NCI-H1436 treated with DMSO at 0.1 percent for 48 hours (cell line): ENCODE results near the gene ZAR1L.

Experiments
- DNase-seq: peaks from one replicate; lab custom pipeline; 2025; lab: John Stamatoyannopoulos, UW

The ZAR1L gene

DNA sequence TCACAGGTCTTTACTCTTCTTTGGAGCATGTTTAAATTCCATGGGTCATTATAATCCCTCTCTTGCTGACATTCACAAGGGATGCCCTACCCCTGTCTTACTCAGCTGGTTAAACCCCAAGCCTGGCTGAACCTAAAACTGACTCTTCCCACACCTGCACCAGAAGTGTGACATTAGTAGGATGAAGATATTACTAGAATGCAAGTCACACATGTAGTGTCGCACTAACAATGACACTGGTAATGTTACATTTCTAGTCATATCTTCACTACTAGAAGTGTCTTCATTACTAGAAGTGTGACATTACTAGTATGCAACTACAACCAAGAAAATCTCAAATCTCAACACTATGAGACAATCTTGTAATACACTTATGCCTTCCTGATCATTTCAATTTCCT is 14.2 kb downstream of the ZAR1L start:
- no peak for DNase-seq

DNA sequence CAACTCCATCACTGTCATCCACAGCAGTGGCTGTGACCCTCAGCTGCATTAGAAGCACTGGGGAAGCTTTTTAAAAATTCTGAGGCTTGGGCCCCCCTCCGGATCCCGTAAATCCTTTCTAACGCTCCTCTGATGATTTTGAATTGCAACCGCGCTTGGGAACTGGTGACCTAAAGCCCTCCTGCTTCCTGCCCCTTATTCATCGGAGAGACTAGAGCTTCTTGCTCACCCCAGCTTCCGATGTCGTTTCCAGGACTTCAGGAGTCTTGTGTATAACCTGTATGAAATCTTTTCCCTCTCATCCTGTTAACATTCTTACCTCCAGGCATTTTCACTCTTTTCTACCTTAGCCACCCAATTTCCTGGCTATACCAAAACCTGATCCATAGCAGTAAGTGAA is 14.8 kb downstream of the ZAR1L start:
- DNase-seq: no peak

DNA sequence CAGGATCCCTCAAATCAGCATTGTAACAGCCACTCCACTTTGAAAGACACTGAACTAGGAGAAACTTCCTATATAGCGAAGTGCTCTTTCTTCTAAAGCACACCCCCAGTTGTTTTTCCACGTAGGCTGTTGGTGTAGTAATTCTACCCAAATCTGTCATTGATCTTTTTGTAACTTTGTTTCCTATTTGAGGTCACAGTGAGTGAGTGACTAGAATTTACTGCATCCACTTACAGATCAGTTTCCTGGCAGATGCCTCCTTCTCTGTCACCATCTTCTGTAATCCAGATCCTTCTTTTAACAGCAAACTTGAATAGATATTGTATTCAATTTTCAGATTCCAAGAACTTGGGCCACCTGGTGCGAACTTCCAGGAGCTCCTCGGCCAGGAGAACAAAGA is 15.3 kb downstream of the ZAR1L start:
- no peak for DNase-seq

DNA sequence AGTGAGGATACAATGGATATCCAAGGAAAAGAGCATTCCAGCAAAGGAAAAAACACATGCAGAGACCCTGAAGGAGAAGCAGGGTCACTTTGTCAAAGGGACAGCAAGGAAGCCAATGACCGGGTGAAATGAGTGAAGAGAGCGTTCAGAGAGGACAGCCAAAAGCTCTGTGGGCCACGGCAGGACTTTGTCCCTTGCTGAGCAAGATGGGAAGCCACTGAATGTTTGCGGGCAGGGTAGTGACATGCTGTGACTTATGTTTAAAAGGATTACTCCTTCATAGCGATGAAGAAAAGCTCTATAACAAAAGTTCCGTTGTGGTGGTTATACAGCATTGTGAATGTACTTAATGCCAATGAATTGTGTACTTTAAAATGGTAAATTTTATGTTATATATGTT is 16.5 kb downstream of the ZAR1L start:
- no peak for DNase-seq

DNA sequence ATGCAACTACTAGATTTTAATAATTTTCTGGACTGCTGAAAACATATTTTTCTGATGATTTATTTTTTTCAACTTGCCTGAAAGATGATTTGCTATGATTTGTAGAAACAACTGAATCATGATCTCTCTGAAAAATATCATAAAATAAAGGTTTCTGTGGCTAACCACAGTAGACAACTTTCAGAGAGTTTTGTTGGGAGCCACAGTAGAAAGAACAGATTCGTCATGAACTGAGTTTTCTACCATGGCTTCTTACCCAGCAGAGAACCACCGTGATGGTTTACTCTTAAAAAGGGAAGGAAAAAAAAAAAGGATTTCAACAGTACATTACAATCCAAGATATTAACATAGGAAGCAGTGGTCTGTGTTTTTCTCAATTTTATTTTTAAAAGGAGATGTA is 18.0 kb downstream of the ZAR1L start:
- DNase-seq: no peak

DNA sequence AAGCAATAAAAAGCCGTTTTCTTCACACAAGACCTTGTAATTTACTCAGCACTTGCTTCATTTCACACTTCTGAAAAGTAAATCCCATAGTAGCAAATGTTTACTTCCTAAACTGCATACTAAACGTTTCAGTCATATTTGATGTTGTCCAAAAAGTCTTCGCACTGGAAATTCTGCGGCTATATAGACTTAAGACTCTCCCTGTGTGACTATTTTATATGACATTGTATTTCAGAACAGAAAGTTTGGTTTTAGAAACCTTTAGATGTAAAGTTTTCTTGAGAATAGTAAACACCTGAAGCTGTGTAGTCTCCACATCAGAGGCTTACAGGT is 29.6 kb downstream of the ZAR1L start:
- DNase-seq: no peak

DNA sequence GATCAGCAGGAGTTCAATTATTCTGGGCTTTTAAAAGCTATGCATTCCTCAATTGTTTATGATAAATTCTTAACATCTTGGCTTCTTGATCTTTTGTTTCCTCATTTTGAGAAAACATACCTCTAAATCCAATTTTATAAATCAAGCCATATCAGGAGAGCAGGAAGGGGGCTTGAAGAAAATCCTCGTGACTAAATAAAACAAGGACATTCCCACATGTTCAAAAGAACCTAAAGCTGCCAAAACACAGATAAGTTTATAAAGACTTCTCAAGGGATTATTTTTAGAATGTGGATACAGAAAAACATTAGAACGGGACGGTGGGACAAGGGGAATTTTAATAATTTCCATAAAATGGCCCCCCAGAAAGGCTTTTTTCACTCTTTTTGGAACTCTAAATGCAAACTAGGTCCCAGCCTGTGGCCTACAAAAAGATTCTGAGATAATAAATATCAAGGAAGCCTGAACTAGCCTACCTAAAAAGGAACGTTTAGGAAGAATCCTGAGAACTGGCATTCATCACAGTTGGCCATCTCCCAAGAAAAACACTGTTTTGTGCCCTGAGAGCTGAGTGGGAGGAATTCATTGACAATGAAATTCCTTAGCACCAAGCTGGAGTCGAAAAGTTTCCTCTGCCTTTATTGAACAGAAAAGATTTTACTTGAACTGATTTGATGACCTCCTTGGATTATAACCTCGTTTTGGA is 30.1 kb downstream of the ZAR1L start:
- no peak for DNase-seq

DNA sequence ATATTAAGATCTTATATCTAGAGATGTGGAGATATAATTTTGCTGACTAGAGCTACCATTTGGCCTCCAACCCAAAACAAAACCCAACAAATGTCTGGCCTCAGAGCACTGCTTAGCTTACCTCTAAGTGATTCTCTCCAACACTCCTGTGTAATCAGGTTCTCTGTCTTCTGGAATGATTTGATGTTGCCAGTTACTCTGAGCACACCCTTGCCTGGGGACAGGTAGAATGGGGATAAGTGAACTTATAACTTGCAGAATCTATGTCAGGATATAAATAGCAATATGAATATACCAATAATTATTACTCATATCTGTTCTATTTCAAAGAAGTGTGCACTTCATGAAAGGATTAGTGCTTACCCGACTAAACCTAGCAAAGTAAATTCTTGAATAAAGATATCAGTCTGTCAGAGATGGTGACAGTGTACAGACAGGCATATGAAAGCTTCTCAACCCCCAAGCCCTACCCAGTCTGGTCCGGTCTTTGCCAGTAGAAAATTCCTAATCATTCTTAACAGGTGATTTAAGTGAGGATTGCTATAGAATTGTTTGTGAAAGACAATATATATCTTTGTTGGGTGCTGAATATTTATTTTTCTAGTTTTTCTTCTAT is 33.0 kb downstream of the ZAR1L start:
- no peak for DNase-seq

DNA sequence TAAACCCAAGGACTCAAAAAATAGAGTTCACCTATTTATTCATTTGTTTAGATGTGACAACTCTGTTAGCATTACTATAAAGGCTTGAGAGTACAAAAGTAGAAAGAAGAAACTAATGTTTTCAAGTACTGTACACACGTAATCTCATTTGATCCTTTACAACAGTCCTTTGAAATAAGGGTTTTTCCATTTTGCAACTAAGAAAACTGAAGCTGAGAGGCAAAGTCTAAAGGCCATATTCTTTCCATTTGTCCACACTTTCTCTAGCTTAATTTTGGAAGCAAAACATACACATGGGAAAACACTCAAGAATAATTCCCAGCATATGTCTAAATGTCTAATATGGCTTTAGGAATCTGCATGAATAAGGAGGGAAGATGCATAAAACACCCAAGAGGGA is 34.1 kb downstream of the ZAR1L start:
- no peak for DNase-seq

DNA sequence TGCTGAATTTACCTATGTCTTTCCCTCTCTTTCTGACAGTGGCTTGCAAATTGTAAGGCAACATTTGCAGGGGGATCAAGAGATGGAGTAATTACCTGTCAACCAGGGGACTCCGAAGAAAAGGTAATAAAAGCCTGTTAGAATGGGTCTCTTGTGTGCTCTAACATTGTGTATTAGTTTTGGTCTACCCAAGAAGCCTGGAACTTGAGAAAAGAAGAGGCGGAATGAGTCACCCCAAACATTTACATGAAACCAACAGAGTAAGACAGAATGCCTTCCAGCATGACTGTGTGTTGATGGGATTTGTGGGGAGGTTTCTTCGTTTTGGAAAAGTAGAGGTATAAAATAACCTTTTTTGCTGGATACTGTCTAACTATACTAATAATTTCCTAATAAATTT is 36.7 kb downstream of the ZAR1L start:
- no peak for DNase-seq

DNA sequence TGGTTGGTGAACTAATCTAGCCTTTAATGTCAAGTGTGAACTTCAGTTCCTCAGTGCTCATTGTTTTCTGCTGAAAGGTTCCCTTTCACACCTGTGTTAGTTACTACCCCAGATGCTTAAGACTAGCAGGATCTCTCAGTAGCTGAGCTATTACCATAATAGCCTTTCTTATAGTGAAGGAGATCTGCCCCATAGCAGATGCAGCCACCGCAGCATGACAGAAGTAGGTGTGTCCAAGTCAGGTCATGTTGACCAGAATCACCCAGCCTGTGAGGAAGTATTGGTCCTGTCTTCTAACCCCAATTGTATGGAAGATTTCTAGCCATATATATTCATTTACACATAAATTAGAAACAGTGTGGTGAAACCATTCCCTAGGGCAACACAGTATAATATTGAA is 37.3 kb downstream of the ZAR1L start:
- DNase-seq: no peak

DNA sequence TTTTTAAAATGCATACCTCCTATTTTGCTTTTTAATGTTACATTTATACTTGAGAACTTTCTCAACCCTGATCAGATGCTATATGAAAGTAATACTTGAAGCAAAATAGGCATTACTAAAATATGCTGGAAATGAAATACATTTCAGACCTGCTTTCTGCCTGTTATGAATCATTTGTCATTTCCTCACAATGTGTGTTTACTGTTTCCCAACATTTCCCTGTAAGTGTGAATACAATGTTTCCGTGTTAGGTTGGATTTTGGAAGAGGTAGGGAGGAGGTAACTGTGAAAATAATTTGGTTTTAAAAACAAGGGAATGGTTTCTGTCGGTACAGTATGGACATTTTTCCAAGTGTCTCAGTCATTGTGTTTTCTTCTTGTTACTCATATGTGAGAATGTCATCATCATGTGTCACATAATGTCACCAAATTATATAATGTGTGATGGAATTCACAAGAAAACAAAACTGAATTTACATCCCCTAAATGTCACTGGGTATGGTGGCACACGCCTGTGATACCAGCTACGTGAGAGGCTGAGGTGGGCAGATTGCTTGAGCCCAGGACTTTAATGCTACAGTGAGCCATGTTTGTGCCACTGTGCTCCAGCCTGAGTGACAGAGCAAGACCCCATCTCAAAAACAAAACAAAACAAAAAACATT is 43.0 kb downstream of the ZAR1L start:
- no peak for DNase-seq

DNA sequence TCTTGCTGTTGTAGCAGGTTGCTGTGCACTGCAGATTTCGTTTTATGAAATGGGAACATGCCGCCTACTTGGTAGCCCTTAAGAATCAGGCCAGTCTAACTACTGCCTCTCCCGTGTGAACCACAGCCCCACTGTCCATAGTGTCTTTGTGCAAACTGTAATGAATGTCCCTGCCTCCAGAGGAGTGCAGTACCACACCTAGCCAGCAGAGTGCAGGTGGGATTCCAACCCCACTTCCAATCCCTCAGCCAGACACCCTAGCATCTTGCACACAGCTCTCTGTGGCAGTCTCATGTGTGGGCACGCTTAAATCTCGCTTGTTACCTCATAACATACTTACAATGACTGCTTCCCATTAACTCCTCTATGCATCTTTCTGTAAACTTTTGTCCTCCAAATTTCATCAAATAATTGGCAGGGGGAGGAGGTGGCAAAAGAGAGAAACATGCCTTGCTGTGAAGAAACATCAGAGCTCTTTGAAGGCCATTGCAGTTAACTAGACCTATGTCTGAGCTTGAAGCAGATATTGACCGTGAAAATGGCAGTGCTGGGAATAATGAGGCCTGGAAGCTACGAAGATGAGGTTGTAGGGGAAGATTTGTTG is 47.2 kb downstream of the ZAR1L start:
- no peak for DNase-seq

DNA sequence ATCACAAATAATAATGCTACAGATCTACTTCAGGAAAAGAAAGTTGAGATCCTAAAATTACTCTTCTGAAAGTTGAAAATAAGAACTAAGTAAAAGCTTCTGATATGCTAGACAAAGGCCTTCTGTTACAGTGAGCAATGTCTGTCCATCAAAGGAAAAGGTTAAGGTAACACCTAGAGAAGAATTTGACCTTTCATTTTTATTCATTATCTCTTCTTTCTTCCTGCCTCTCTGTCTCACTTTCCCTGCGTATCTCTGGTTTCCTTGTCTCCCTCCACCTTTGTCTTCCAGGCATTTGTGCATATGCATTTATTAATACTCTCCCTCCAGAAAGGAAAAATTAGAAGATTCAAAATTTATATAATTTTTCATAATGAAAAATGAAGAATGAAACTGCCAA is 49.0 kb downstream of the ZAR1L start:
- DNase-seq: no peak

DNA sequence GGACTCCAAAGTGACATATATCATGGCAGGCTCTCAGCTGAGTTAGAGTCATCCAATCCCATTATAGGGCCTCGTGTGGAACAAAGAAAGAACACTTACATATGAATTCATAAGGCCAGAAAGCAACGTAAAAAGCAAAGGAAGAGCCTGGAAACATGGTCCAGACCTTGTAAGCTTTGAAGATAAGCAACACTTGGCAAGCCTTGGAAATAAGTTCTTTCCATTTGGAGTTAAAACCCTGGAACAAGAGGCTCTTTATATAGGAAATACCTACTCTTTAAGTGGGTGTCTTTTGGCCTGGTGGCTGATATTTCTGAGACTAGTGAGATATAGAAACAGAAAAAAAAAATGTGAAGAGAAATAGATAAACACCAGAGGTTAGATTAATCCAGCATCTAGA is 49.4 kb downstream of the ZAR1L start:
- DNase-seq: no peak

DNA sequence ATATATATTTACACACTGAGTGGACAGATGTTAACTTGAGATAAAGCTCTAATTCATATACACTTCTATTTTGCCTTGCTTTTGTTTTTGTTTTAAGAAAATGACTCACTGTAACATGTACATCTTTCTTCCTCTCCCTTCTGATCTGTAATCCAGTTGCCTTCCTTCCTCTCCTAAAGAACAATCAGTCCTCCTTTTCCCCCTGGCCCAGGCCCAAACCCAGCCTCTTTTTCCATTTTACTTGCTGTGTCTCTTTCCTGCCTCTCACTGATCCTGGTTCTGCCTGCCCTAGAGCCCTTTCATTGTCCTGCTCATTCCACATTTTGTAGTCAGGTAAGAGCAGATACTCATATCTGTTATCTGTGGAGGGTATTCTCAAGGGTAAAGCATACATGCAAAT is 50.8 kb downstream of the ZAR1L start:
- no peak for DNase-seq

DNA sequence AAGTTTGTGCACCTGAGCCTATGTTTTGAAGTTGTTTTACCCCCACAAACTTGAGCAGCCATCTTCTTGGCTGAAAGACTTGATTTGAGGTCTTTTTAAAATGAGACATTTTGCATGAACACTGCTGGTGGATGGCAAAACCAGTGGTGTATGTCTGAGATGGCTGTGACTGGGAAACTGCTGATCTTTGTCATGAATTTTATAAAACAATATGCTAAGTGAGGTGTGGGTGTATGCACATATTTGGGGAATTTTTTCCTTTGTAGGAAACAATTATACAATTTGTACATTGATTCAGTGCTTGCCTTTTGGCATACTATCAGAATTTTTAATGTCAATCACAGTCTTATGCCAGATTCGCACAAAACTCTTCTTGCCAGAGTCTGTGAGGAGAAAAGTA is 52.5 kb downstream of the ZAR1L start:
- DNase-seq: no peak

DNA sequence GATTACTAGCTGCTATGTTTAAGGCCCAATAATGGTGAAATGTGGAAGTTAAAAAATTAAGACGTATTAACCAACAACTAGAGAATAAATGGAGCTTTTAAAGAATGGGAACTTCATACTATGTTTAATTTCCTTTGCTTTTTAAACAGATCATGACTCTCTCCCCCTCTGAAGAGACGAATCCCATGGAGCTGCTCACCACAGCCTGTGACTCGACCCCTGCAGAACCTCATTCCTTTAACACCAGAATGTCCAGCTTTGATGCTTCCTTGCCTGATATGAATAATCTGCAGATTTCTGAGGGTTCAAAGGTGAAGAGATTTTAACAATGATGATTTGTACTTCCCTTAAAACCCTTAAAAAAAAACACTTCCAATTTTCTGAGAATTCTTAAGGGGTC is 53.0 kb downstream of the ZAR1L start:
- no peak for DNase-seq

DNA sequence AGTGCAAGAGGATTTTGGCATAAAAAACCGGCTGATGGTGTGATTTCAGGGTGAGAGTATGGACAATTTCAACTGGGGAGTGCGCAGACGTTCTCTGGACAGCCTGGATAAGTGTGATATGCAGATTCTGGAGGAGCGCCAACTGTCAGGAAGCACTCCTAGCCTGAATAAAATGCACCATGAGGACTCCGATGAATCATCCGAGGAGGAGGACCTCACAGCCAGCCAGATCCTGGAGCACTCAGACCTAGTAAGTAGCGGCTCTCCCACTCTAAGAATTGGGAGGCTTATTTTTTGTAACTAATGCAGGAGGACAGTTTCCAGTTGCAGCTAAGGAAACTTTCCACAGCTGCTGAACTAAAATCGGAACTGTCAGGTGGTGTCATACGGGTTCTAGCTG is 53.6 kb downstream of the ZAR1L start:
- DNase-seq: no peak

DNA sequence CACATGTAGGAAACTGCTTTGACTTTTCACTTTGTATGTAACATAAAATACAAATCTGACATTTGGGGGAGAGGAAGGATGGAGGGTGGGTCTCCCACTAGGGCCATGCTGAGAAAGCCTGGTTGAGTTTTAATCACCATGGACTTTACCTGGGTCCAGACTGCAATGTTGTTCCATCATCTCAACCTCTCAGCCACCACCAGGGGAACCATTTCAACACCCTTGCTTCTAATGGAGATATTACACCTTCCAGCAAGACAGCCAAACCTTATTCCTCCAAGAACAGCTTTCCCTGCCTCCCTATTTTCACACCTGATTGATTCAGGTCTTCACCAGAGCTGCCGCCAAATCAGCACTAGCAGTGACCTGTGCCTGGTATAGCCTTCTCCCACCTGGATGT is 56.0 kb downstream of the ZAR1L start:
- no peak for DNase-seq

DNA sequence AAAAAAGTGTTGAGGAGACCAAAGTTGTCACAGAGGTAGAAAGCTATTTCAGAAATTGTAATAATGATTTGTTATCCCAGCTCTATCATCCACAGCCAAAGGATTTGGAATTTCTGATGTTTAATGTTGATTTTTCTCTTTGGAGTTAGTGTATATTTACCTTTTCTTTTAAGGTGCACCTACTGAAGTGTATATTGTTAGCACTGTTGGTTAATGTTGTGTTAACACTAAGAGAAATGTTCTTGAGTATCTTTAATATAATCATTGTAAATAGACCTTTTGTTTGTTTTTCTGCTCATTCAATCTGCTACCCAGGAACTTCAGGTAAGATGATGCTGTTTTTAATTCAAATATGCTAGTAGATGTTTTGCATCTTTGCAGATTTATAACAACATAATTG is 57.5 kb downstream of the ZAR1L start:
- DNase-seq: no peak

DNA sequence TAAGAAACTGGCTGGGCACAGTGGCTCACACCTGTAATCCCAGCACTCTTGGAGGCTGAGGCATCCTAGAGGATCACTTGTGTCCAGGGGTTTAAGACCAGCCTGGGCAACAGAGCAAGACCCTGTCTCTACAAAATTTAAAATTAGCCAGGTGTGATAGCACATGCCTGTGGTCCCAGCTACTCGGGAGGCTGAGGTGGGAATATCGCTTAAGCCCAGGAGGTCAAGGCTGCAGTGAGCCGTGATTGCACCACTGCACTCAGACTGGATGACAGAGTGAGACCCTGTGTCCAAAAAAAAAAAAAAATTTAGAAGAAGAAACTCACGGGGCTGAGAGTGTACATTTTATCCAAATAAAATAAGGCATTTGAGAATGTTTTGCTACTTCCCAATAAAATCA is 58.9 kb downstream of the ZAR1L start:
- DNase-seq: no peak

DNA sequence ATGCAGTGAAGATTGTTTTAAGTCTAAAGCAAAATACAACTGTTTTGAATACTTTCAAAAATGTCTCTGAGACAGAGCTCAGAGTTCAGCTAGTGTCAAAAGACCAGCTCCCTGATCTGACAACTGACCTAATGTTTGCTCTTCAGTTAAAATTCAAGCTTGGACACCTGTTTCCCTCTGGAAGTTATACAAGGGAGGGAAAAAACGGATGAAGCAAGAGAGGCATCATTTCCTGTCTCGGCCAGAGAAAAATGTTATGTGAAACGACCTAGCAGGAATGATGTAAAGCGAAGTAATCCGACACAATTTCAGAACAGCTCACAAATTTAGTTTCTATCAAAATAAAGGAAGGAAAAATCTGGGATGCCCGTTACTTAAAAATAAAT is 59.4 kb downstream of the ZAR1L start:
- no peak for DNase-seq
